Measurements from ENCODE around the gene SMARCB1. TPM values are rescaled to one million over a fixed set of nuclear protein-coding genes. Genes with fewer than 3 reads are reported as not detected.

Gene SMARCB1
- total and polyA plus RNA-seq, 4 donors: 24.2 to 53.5 (median 40.0) TPM

DNA sequence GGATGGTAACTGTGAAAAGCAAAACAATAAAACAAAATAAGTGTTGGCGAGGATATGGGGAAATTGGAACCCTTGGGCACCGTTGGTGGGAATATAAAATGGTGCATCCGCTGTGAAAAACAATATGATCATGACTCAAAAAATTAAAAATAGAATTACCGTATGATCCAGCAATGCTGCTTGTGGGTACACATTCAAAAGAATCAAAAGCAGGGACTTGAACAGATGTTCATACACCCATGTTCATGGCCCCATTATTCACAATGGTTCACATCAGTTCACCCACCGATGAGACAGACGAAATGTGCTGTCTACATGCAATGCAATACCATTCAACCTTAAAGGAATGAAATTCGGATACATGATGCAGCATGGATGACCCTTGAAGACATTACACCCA is 53.3 kb downstream of the SMARCB1 start:
- Histone ChIP-seq H3K4me1 (ENCODE audit: control insufficient read depth in 1 of 2, insufficient read depth in 2 of 2, low read length in 2 of 2) (no peaks in the 10 kb centered on the region), H3K27ac (ENCODE audit: low read depth in 1 of 2, low read length in 2 of 2) (no peak overlapping the region), H3K36me3 (ENCODE audit: control insufficient read depth in 1 of 2, insufficient read depth in 2 of 2, low read length in 1 of 2) (no peaks in the 10 kb centered on the region), H3K9me3 (ENCODE audit: control insufficient read depth, low read length) (no peaks in the 10 kb centered on the region), H3K4me3 (ENCODE audit: low read length in 2 of 2) (no peak overlapping the region), H3K27me3 (ENCODE audit: control insufficient read depth in 1 of 2, insufficient read depth in 2 of 2, low read length in 1 of 2) (no peaks in the 10 kb centered on the region)
- no peak for DNase-seq
- 63 to 70% methylated on average over 7 of the region's 7 CpGs for WGBS, 2 donors
- ATAC-seq (ENCODE audit: low FRiP score): no peak
- intact Hi-C loops (cut with DNase I): no loop called here

DNA sequence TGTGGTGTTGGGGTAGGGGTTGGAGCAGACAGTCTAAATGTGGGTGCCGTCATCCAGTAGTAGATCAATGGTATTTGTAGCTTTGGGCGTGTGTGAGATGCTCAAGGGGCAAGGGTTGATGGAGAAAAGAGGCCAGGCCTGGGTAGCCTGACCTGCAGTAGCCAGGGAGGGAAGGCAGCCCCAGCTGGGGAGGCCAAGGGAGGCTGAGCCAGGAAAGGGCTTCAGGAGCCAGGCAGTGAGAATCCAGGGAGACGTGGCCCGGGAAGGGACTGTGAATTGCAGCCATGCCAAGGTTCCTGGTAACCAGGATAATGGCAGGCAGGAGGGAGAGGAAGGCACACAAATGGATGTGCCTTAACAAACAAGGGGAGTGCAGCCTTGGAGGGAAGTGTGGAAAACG is 54.5 kb downstream of the SMARCB1 start:
- Histone ChIP-seq H3K36me3 (ENCODE audit: control insufficient read depth in 1 of 2, insufficient read depth in 2 of 2, low read length in 1 of 2) (no peaks in the 10 kb centered on the region), H3K27ac (ENCODE audit: low read depth in 1 of 2, low read length in 2 of 2) (no peak overlapping the region), H3K4me3 (ENCODE audit: low read length in 2 of 2) (no peak overlapping the region), H3K9me3 (ENCODE audit: control insufficient read depth, low read length) (no peaks in the 10 kb centered on the region), H3K4me1 (ENCODE audit: control insufficient read depth in 1 of 2, insufficient read depth in 2 of 2, low read length in 2 of 2) (no peaks in the 10 kb centered on the region), H3K27me3 (ENCODE audit: control insufficient read depth in 1 of 2, insufficient read depth in 2 of 2, low read length in 1 of 2) (no peaks in the 10 kb centered on the region)
- 58 to 65% methylated on average over 5 of the region's 5 CpGs for WGBS, 2 donors
- intact Hi-C loops (cut with DNase I): no loop called here
- DNase-seq (no peak), ATAC-seq (ENCODE audit: low FRiP score) (no peak)

GRCh38 chr22:23841736-23842445 is 55.1 kb downstream of the SMARCB1 start:
- H3K4me1 ChIP-seq (ENCODE audit: control insufficient read depth in 1 of 2, insufficient read depth in 2 of 2, low read length in 2 of 2): no peaks in the 10 kb centered on the region
- 86 to 87% methylated on average over 19 to 20 of the region's 20 CpGs for WGBS, 2 donors
- intact Hi-C loops (cut with DNase I): no loop called here

DNA sequence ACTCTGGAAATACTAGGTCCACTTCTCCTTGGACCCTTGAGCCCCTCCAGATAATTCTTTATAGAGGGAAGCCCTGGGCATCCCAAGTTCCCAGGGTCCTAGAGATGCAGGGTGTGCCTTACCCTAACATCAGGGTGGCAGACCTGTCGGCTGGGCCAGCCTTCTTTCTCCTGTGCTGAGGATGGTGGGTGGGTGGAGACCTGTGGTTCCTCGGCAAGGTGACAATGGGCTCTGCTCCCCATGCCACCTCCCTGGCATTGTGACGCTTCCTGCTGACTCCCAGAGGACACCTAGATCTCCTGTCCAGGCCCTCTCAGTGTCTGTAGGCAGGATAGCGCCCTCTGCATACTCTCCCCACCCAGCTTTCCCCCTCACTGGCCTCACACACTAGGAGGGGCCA is 55.8 kb downstream of the SMARCB1 start:
- Histone ChIP-seq H3K27me3 (ENCODE audit: control insufficient read depth in 1 of 2, insufficient read depth in 2 of 2, low read length in 1 of 2) (no peaks in the 10 kb centered on the region), H3K9me3 (ENCODE audit: control insufficient read depth, low read length) (no peaks in the 10 kb centered on the region), H3K4me1 (ENCODE audit: control insufficient read depth in 1 of 2, insufficient read depth in 2 of 2, low read length in 2 of 2) (no peaks in the 10 kb centered on the region), H3K36me3 (ENCODE audit: control insufficient read depth in 1 of 2, insufficient read depth in 2 of 2, low read length in 1 of 2) (no peaks in the 10 kb centered on the region), H3K27ac (ENCODE audit: low read depth in 1 of 2, low read length in 2 of 2) (no peak overlapping the region), H3K4me3 (ENCODE audit: low read length in 2 of 2) (no peak overlapping the region)
- no peak for ATAC-seq (ENCODE audit: low FRiP score)
- WGBS, 2 donors: 93 to 97% methylated on average over 4 of the region's 4 CpGs
- intact Hi-C loops (cut with DNase I): no loop called here
- DNase-seq: no peak

More at GRCh38 chr22:23841736-23842445, 55.1 kb downstream of the SMARCB1 start:
- H3K36me3 ChIP-seq (ENCODE audit: control insufficient read depth in 1 of 2, insufficient read depth in 2 of 2, low read length in 1 of 2): no peaks in the 10 kb centered on the region
- no peak for ATAC-seq (ENCODE audit: low FRiP score)
- H3K27me3 ChIP-seq (ENCODE audit: control insufficient read depth in 1 of 2, insufficient read depth in 2 of 2, low read length in 1 of 2): no peaks in the 10 kb centered on the region
- no peak for DNase-seq
- H3K27ac ChIP-seq (ENCODE audit: low read depth in 1 of 2, low read length in 2 of 2): no peak overlapping the region
- H3K9me3 ChIP-seq (ENCODE audit: control insufficient read depth, low read length): no peaks in the 10 kb centered on the region
- no peak overlapping the region for H3K4me3 ChIP-seq (ENCODE audit: low read length in 2 of 2)

DNA sequence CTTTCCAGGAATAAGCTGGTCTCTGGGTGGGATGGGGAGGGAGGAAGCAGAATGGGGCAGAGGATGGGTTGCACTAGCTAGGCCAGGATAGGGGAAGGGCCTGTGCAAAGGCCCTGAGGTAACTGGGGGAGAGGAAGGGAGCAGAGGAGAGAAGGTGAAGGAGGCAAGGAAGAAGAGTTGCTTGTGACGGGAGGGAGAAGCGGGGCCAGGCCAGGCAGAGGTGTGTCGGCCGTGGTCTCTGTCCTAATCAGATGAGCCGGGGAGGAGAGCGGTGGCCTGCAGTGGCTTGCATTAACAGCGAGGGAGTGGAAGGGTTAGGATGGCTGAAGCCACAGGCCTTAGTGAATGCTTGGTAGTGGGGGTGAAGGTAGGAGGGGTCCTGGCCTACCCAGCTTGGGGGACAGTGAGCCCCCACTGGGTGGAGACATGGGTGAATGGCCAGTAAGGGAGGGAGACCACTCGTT is 58.0 kb downstream of the SMARCB1 start:
- intact Hi-C loops (cut with DNase I): loop anchor here (5.0 kb wide), 2 partner anchors 77 to 302 kb away; partner anchors contain the start of gene CHCHD10 (in 1 of the 2)
- no peak overlapping the region for H3K4me3 ChIP-seq (ENCODE audit: low read length in 2 of 2)
- H3K27ac ChIP-seq (ENCODE audit: low read depth in 1 of 2, low read length in 2 of 2): no peak overlapping the region
- ATAC-seq (ENCODE audit: low FRiP score) (no peak), DNase-seq (no peak)
- H3K27me3 ChIP-seq (ENCODE audit: control insufficient read depth in 1 of 2, insufficient read depth in 2 of 2, low read length in 1 of 2): no peaks in the 10 kb centered on the region
- H3K4me1 ChIP-seq (ENCODE audit: control insufficient read depth in 1 of 2, insufficient read depth in 2 of 2, low read length in 2 of 2): no peaks in the 10 kb centered on the region
- WGBS, 2 donors: 83 to 90% methylated on average over 8 of the region's 8 CpGs
- no peaks in the 10 kb centered on the region for H3K36me3 ChIP-seq (ENCODE audit: control insufficient read depth in 1 of 2, insufficient read depth in 2 of 2, low read length in 1 of 2)
- H3K9me3 ChIP-seq (ENCODE audit: control insufficient read depth, low read length): no peaks in the 10 kb centered on the region

DNA sequence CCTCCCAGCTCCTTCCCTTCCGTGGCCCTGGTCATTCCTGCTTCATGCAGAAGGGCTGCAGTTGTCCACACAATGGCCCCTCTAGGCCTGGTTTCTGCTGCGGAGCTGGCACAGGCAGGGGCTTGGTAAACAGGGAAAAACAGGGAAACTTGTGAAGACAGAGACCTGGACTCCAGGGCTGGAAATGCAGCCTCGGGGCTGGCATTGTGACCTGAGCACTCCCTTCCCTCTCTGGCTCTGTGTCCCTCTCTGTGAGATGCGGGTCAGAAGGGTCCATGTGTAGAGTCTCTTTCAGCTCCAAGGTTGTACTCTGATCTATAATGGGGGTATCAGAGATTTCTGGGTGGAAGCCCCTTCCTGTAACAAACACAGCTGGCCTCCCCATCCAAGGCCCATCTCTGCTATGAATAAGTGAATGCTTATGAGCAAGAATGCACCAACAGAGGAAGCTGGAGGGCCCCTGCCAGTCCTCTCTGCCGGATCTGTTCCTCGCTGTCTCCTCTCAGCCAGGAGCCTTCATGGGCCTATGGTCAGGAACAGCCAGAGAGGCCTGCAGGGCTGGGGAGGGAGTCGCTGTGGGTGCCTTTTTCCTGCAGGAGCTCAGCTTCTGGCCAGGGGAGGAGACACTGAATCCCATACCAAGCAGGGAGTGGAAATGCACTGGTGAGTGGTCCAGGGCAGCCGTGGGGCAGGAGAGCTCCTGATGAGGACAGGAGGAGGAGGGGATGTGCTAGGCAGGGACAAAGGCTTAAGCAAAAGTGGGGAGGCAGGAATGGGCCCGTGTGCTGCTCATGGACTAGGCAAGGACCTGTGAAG is 58.7 kb downstream of the SMARCB1 start:
- no peak for ATAC-seq (ENCODE audit: low FRiP score)
- 71 to 72% methylated on average over 9 of the region's 9 CpGs for WGBS, 2 donors

DNA sequence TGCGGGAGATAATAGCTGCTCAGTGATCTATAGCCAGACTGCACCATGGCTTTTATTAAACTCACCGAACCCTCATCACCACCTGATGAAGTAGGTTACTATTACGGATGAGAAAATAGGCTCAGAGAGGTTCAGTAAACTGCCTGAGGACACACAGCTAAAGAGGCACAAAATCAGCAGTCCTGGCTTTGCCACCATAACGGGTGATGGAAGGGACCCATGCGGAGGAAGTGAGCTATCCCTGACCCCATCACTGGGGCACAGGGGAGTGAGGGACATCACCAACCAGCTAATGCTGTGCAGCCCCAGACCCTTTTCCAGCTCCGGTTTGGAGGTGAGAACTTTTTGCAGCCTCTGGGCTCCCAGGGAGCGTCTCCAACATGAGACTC is 59.3 kb downstream of the SMARCB1 start:
- DNase-seq (no peak), ATAC-seq (ENCODE audit: low FRiP score) (no peak)
- no peaks in the 10 kb centered on the region for H3K36me3 ChIP-seq (ENCODE audit: control insufficient read depth in 1 of 2, insufficient read depth in 2 of 2, low read length in 1 of 2)
- WGBS, 2 donors: 81 to 86% methylated on average over 7 of the region's 7 CpGs
- no peaks in the 10 kb centered on the region for H3K4me1 ChIP-seq (ENCODE audit: control insufficient read depth in 1 of 2, insufficient read depth in 2 of 2, low read length in 2 of 2)
- H3K4me3 ChIP-seq (ENCODE audit: low read length in 2 of 2): no peak overlapping the region
- no peaks in the 10 kb centered on the region for H3K9me3 ChIP-seq (ENCODE audit: control insufficient read depth, low read length)
- intact Hi-C loops (cut with DNase I): loop anchor here (5.0 kb wide), 2 partner anchors 79 to 304 kb away; partner anchors contain the start of gene CHCHD10 (in 1 of the 2)
- no peaks in the 10 kb centered on the region for H3K27me3 ChIP-seq (ENCODE audit: control insufficient read depth in 1 of 2, insufficient read depth in 2 of 2, low read length in 1 of 2)
- H3K27ac ChIP-seq (ENCODE audit: low read depth in 1 of 2, low read length in 2 of 2): no peak overlapping the region

More for the DNA sequence above, 58.7 kb downstream of the SMARCB1 start:
- Histone ChIP-seq H3K4me1 (ENCODE audit: control insufficient read depth in 1 of 2, insufficient read depth in 2 of 2, low read length in 2 of 2) (no peaks in the 10 kb centered on the region), H3K27ac (ENCODE audit: low read depth in 1 of 2, low read length in 2 of 2) (no peak overlapping the region), H3K4me3 (ENCODE audit: low read length in 2 of 2) (no peak overlapping the region), H3K27me3 (ENCODE audit: control insufficient read depth in 1 of 2, insufficient read depth in 2 of 2, low read length in 1 of 2) (no peaks in the 10 kb centered on the region), H3K36me3 (ENCODE audit: control insufficient read depth in 1 of 2, insufficient read depth in 2 of 2, low read length in 1 of 2) (no peaks in the 10 kb centered on the region), H3K9me3 (ENCODE audit: control insufficient read depth, low read length) (no peaks in the 10 kb centered on the region)
- intact Hi-C loops (cut with DNase I): loop anchor here (5.0 kb wide), 2 partner anchors 78 to 303 kb away; partner anchors contain the start of gene CHCHD10 (in 1 of the 2)
- no peak for DNase-seq

DNA sequence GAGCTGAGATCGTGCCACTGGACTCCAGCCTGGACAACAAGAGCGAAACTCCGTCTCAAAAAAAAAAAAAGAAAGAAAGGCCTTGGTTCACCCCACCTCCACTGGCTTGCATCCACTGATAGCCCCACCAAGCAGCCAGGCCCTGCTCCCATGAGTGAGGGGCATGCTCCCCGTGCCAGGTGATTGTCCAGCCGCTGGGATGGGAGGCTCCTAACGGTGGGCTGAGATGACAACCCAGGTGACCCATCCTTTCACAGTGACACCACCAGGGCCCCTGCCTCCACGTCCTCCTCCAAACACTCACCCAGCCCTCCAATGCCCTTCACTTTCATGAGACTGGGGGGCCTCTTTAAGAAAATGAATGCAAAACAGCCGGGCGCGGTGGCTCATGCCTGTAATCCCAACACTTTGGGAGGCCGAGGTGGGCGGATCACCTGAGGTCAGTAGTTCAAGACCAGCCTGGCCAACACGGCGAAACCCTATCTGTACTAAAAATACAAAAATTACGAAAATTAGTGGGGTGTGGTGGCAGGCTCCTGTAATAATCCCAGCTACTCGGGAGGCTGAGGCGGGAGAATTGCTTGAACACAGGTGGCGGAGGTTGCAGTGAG is 60.6 kb downstream of the SMARCB1 start:
- no peak overlapping the region for H3K4me3 ChIP-seq (ENCODE audit: low read length in 2 of 2)
- DNase-seq (no peak), ATAC-seq (ENCODE audit: low FRiP score) (no peak)
- no peak overlapping the region for H3K27ac ChIP-seq (ENCODE audit: low read depth in 1 of 2, low read length in 2 of 2)
- no peaks in the 10 kb centered on the region for H3K27me3 ChIP-seq (ENCODE audit: control insufficient read depth in 1 of 2, insufficient read depth in 2 of 2, low read length in 1 of 2)
- 86 to 91% methylated on average over 18 of the region's 18 CpGs for WGBS, 2 donors
- intact Hi-C loops (cut with DNase I): loop anchor here (5.0 kb wide), 2 partner anchors 80 to 305 kb away; partner anchors contain the start of gene CHCHD10 (in 1 of the 2)
- H3K9me3 ChIP-seq (ENCODE audit: control insufficient read depth, low read length): no peaks in the 10 kb centered on the region
- H3K4me1 ChIP-seq (ENCODE audit: control insufficient read depth in 1 of 2, insufficient read depth in 2 of 2, low read length in 2 of 2): no peaks in the 10 kb centered on the region
- no peaks in the 10 kb centered on the region for H3K36me3 ChIP-seq (ENCODE audit: control insufficient read depth in 1 of 2, insufficient read depth in 2 of 2, low read length in 1 of 2)

All from aorta (tissue), 5 donors.